Mammary epithelial cell (primary cell): ENCODE data around the gene EOMES.

ENCODE experiments used
- EZH2 ChIP-seq: IDR thresholded peaks from 2 replicates; pipeline ENCODE4 v1.6.1; 2012; ENCODE audit warnings: low read length, inconsistent platforms, borderline replicate concordance
- TF ChIP-seq, protein P1 (sequence below), 2 donors: IDR thresholded peaks in 1 of 2; conservative IDR thresholded peaks in 1 of 2; 2 replicates each; pipeline ENCODE4 v1.5.1; 2011 to 2012; ENCODE audit warnings: inconsistent platforms in 2 of 2, low read length in 2 of 2, mild to moderate bottlenecking in 2 of 2, control low read depth in 1 of 2, low read depth in 1 of 2; ENCODE audit not compliant: insufficient read depth in 1 of 2; ENCODE audit errors: extremely low read depth in 1 of 2

DNA sequence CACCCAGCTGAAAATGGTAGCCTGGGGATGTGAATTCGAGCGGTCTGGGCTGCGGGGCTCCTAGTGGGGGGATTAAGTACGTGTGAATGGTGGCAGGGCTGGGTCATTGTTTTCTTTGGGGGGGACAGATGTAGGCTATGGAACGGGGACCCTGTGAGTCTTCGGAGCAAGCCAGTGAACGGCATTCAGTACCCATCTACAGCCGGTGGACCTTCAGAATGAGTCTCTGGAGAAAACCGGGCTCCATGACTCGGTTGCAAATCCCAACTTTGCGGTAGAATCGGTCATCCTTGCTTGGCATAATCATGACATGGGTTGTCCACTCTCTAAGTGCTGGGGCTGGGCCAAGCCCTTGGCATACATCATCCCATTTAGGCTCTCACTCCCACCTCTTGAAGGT lies 7.2 kb upstream of the EOMES start:
- TF ChIP-seq, protein P1, sequence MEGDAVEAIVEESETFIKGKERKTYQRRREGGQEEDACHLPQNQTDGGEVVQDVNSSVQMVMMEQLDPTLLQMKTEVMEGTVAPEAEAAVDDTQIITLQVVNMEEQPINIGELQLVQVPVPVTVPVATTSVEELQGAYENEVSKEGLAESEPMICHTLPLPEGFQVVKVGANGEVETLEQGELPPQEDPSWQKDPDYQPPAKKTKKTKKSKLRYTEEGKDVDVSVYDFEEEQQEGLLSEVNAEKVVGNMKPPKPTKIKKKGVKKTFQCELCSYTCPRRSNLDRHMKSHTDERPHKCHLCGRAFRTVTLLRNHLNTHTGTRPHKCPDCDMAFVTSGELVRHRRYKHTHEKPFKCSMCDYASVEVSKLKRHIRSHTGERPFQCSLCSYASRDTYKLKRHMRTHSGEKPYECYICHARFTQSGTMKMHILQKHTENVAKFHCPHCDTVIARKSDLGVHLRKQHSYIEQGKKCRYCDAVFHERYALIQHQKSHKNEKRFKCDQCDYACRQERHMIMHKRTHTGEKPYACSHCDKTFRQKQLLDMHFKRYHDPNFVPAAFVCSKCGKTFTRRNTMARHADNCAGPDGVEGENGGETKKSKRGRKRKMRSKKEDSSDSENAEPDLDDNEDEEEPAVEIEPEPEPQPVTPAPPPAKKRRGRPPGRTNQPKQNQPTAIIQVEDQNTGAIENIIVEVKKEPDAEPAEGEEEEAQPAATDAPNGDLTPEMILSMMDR (conservative IDR thresholded peaks at IDR 0.05 in 1 of 2, IDR thresholded peaks at IDR 0.05 in 1 of 2; ENCODE audit: extremely low read depth in 1 of 2, insufficient read depth in 1 of 2, low read depth in 1 of 2, low read length in 2 of 2), result no peak
- TF ChIP-seq EZH2, result no peak
